CD4-positive, CD25-positive, alpha-beta regulatory T cell (primary cell): ENCODE measurements around the gene FUS. TPM values are rescaled to one million over a fixed set of nuclear protein-coding genes. Genes with fewer than 3 reads are reported as not detected.
"Not testable (repeated sequence)": the region's sequence is repeated elsewhere in the genome, so short reads cannot be mapped to it uniquely, and the experiment has no call there.

Source experiments
- ATAC-seq, 2 donors: fragments of 150-1000 bp; cut with Tn5 transposase; one replicate each; pipeline ENCODE4 v1.10.0; 2021; ENCODE audit warnings: low read depth in 2 of 2, moderate number of reproducible peaks in 2 of 2, moderate library complexity in 1 of 2
- DNase-seq, 3 donors: peaks; one replicate each; pipeline versions ENCODE4 v3.0.0 to v3.0.0-alpha.2; 2012 to 2022; ENCODE audit warnings: mixed read lengths in 1 of 3
- H3K27ac ChIP-seq: one replicate; pipeline ENCODE4 v1.7.0; 2013; ENCODE audit warnings: mild to moderate bottlenecking, low read length; ENCODE audit not compliant: insufficient read depth, poor library complexity, severe bottlenecking
- H3K27me3 ChIP-seq: one replicate; pipeline ENCODE4 v1.7.0; 2013; ENCODE audit warnings: low read length; ENCODE audit not compliant: control insufficient read depth, insufficient read depth
- H3K36me3 ChIP-seq: one replicate; pipeline ENCODE4 v1.7.0; 2013; ENCODE audit warnings: mild to moderate bottlenecking, low read length, moderate library complexity; ENCODE audit not compliant: control insufficient read depth, insufficient read depth
- H3K4me1 ChIP-seq: 2 replicates; pipeline ENCODE4 v1.7.0; 2013; ENCODE audit warnings: mild to moderate bottlenecking, low read length; ENCODE audit not compliant: insufficient read depth, control insufficient read depth, poor library complexity, severe bottlenecking
- H3K4me3 ChIP-seq: one replicate; pipeline ENCODE4 v1.7.0; 2013; ENCODE audit warnings: low read depth, mild to moderate bottlenecking, low read length, moderate library complexity
- H3K9me3 ChIP-seq, 2 experiments: 1 replicate in 1 of 2; 2 replicates in 1 of 2; pipeline ENCODE4 v1.7.0; 2013; ENCODE audit warnings: low read length in 2 of 2, mild to moderate bottlenecking in 1 of 2, moderate library complexity in 1 of 2; ENCODE audit not compliant: control insufficient read depth in 2 of 2
- H3K27ac Mint-ChIP-seq, 3 donors: one replicate each; pipeline ENCODE4 v1.8.0; 2020 to 2022; ENCODE audit warnings: mild to moderate bottlenecking in 3 of 3, mixed read lengths in 3 of 3, moderate library complexity in 2 of 3
- H3K27me3 Mint-ChIP-seq: one replicate; pipeline ENCODE4 v1.8.0; 2022; ENCODE audit warnings: mild to moderate bottlenecking, mixed read lengths
- H3K36me3 Mint-ChIP-seq: one replicate; pipeline ENCODE4 v1.8.0; 2020; ENCODE audit warnings: mixed read lengths
- H3K4me1 Mint-ChIP-seq, 4 donors: one replicate each; pipeline ENCODE4 v1.8.0; 2020 to 2022; ENCODE audit warnings: mixed read lengths in 4 of 4, mild to moderate bottlenecking in 1 of 4
- H3K4me3 Mint-ChIP-seq, 4 donors: one replicate each; pipeline ENCODE4 v1.8.0; 2020 to 2022; ENCODE audit warnings: mild to moderate bottlenecking in 4 of 4, mixed read lengths in 4 of 4, moderate library complexity in 3 of 4
- H3K9me3 Mint-ChIP-seq, 7 donors: one replicate each; pipeline ENCODE4 v1.8.0; 2020 to 2022; ENCODE audit warnings: mixed read lengths in 7 of 7, mild to moderate bottlenecking in 3 of 7, moderate library complexity in 2 of 7
- polyA plus RNA-seq, 4 donors: library from polyadenylated mRNA; unstranded; fragments of 300-500 nt; fragmentation: Illumina TruSeq; gene quantifications; one replicate each; pipeline ENCODE4 v1.2.3, GENCODE V29; 2021
- total RNA-seq: library from RNA; stranded (reverse); gene quantifications from one replicate; pipeline ENCODE4 v1.2.3, GENCODE V29; 2022

Gene FUS
- total and polyA plus RNA-seq, 5 donors from 2014 or later = 119 to 918 (median 133) TPM

- not testable (repeated sequence) for H3K36me3 ChIP-seq, H3K36me3 Mint-ChIP-seq, ATAC-seq, H3K27me3 Mint-ChIP-seq, H3K9me3 ChIP-seq, H3K4me3 ChIP-seq, H3K27ac ChIP-seq, H3K9me3 Mint-ChIP-seq, H3K27me3 ChIP-seq, DNase-seq
- peaks cover 19% of the 10 kb centered on the region for H3K4me1 ChIP-seq
- Mint-ChIP-seq H3K4me3 (peak overlapping the region in 1 of 4 donors; percentile 12), H3K4me1 (peaks cover 4 to 18% (median 7%) of the 10 kb centered on the region in 4 donors), H3K27ac (peak overlapping the region in 2 of 3 donors; percentile 31 to 83)
Observed at GRCh38 chr16:31141071-31141469, 38.9 kb upstream of the FUS start.

GRCh38 chr16:31141489-31142108, 38.3 kb upstream of the FUS start:
- DNase-seq = no peak

GRCh38 chr16:31142109-31143010, 37.6 kb upstream of the FUS start:
- ATAC-seq = peak; percentile 87 to 90
- Histone ChIP-seq H3K27me3 (no peaks in the 10 kb centered on the region), H3K4me3 (peak overlapping the region; percentile 51), H3K4me1 (peaks cover 19% of the 10 kb centered on the region), H3K36me3 (no peaks in the 10 kb centered on the region), H3K27ac (peak overlapping the region; percentile 77), H3K9me3 (no peaks in the 10 kb centered on the region)
- Mint-ChIP-seq H3K9me3 (no peaks in the 10 kb centered on the region), H3K4me3 (peak overlapping the region; percentile 56 to 93 (median 82)), H3K27me3 (peaks cover 10% of the 10 kb centered on the region), H3K27ac (peak overlapping the region; percentile 83 to 90 (median 88)), H3K36me3 (no peaks in the 10 kb centered on the region), H3K4me1 (peaks cover 4 to 20% (median 7%) of the 10 kb centered on the region in 4 donors)
- peak; percentile 92 to 99 (median 95) for DNase-seq

More at GRCh38 chr16:31141489-31142108, 38.3 kb upstream of the FUS start:
- no peaks in the 10 kb centered on the region for H3K27me3 ChIP-seq
- no peaks in the 10 kb centered on the region for H3K36me3 ChIP-seq
- H3K4me3 Mint-ChIP-seq = peak overlapping the region; percentile 56 to 93 (median 82)
- peaks cover 19% of the 10 kb centered on the region for H3K4me1 ChIP-seq
- ATAC-seq = no peak
- no peaks in the 10 kb centered on the region for H3K9me3 Mint-ChIP-seq
- H3K4me3 ChIP-seq = peak overlapping the region; percentile 51
- H3K27ac Mint-ChIP-seq = peak overlapping the region; percentile 83 to 90 (median 88)
- peak overlapping the region; percentile 77 for H3K27ac ChIP-seq
- peaks cover 10% of the 10 kb centered on the region for H3K27me3 Mint-ChIP-seq
- peaks cover 4 to 20% (median 7%) of the 10 kb centered on the region in 4 donors for H3K4me1 Mint-ChIP-seq
- no peaks in the 10 kb centered on the region for H3K36me3 Mint-ChIP-seq
- no peaks in the 10 kb centered on the region for H3K9me3 ChIP-seq

- H3K4me3 ChIP-seq = no peak overlapping the region
- H3K27me3 Mint-ChIP-seq = peaks cover 10% of the 10 kb centered on the region
- no peaks in the 10 kb centered on the region for H3K9me3 ChIP-seq
- no peaks in the 10 kb centered on the region for H3K36me3 ChIP-seq
- peak overlapping the region; percentile 69 to 90 (median 76) for H3K4me3 Mint-ChIP-seq
- H3K4me1 Mint-ChIP-seq = peaks cover 4 to 20% (median 6%) of the 10 kb centered on the region in 4 donors
- H3K36me3 Mint-ChIP-seq = no peaks in the 10 kb centered on the region
- ATAC-seq (no peak), DNase-seq (no peak)
- no peaks in the 10 kb centered on the region for H3K27me3 ChIP-seq
- H3K27ac Mint-ChIP-seq = peak overlapping the region in 2 of 3 donors; percentile 47 to 82
- H3K27ac ChIP-seq = peak overlapping the region; percentile 70
- H3K9me3 Mint-ChIP-seq = no peaks in the 10 kb centered on the region
- H3K4me1 ChIP-seq = peaks cover 19% of the 10 kb centered on the region
Observed at GRCh38 chr16:31143011-31143693, 36.8 kb upstream of the FUS start.

- Histone ChIP-seq H3K9me3 (no peaks in the 10 kb centered on the region), H3K36me3 (no peaks in the 10 kb centered on the region), H3K27ac (no peak overlapping the region), H3K27me3 (no peaks in the 10 kb centered on the region), H3K4me1 (peaks cover 19% of the 10 kb centered on the region), H3K4me3 (no peak overlapping the region)
- peaks cover 4 to 20% (median 6%) of the 10 kb centered on the region in 4 donors for H3K4me1 Mint-ChIP-seq
- DNase-seq = no peak
- no peaks in the 10 kb centered on the region for H3K9me3 Mint-ChIP-seq
- no peaks in the 10 kb centered on the region for H3K36me3 Mint-ChIP-seq
- H3K27ac Mint-ChIP-seq = peak overlapping the region in 2 of 3 donors; percentile 47 to 82
- no peak for ATAC-seq
- peaks cover 10% of the 10 kb centered on the region for H3K27me3 Mint-ChIP-seq
- H3K4me3 Mint-ChIP-seq = peak overlapping the region; percentile 69 to 90 (median 76)
Observed at GRCh38 chr16:31143694-31144148, 36.2 kb upstream of the FUS start.

GRCh38 chr16:31144418-31144817, 35.5 kb upstream of the FUS start:
- H3K9me3 Mint-ChIP-seq, H3K9me3 ChIP-seq, H3K27ac ChIP-seq, ATAC-seq, H3K4me3 ChIP-seq, H3K27me3 ChIP-seq, DNase-seq, H3K36me3 Mint-ChIP-seq, H3K36me3 ChIP-seq: not testable (repeated sequence)
- peaks cover 10% of the 10 kb centered on the region for H3K27me3 Mint-ChIP-seq
- peak overlapping the region in 2 of 3 donors; percentile 47 to 60 for H3K27ac Mint-ChIP-seq
- H3K4me3 Mint-ChIP-seq = peak overlapping the region in 3 of 4 donors; percentile 69 to 84 (median 80)
- peaks cover 19% of the 10 kb centered on the region for H3K4me1 ChIP-seq
- peaks cover 4 to 20% (median 6%) of the 10 kb centered on the region in 4 donors for H3K4me1 Mint-ChIP-seq

GRCh38 chr16:31145398-31145990, 34.4 kb upstream of the FUS start:
- Mint-ChIP-seq H3K27me3 (peaks cover 10% of the 10 kb centered on the region), H3K27ac (no peak overlapping the region), H3K4me1 (peaks cover 4 to 20% (median 6%) of the 10 kb centered on the region in 4 donors), H3K9me3 (no peaks in the 10 kb centered on the region), H3K36me3 (no peaks in the 10 kb centered on the region), H3K4me3 (no peak overlapping the region)
- Histone ChIP-seq H3K9me3 (no peaks in the 10 kb centered on the region), H3K36me3 (no peaks in the 10 kb centered on the region), H3K4me1 (peaks cover 19% of the 10 kb centered on the region), H3K27me3 (no peaks in the 10 kb centered on the region), H3K4me3 (no peak overlapping the region), H3K27ac (no peak overlapping the region)
- ATAC-seq = no peak
- DNase-seq = peak in 1 of 3 donors; percentile 26
